ENCODE measurements around the gene SMCO1.
A peak's percentile ranks its signal among the peaks of the same experiment; 100 is the strongest.
"Not testable (repeated sequence)": the region's sequence is repeated elsewhere in the genome, so short reads cannot be mapped to it uniquely, and the experiment has no call there.

Gene SMCO1

GRCh38 chr3:196519718-196520082 lies 4.6 kb upstream of the SMCO1 start:
- DNase-seq, result no peak

GRCh38 chr3:196518966-196519717 lies 4.0 kb upstream of the SMCO1 start:
- DNase-seq, result peak; percentile 70

- DNase-seq, result no peak
These were observed 2.8 kb upstream of the SMCO1 start for GRCh38 chr3:196517919-196518318.

- no peak for DNase-seq
These were observed 2.1 kb upstream of the SMCO1 start for GRCh38 chr3:196517162-196517800.

GRCh38 chr3:196514350-196514716 lies 813 bp downstream of the SMCO1 start:
- DNase-seq, result no peak

- peak; percentile 63 for DNase-seq
These were observed 1.3 kb downstream of the SMCO1 start for GRCh38 chr3:196513697-196514349.

- not testable (repeated sequence) for DNase-seq
These were observed 3.3 kb downstream of the SMCO1 start for GRCh38 chr3:196511646-196512425.

GRCh38 chr3:196511108-196511507 lies 4.0 kb downstream of the SMCO1 start:
- not testable (repeated sequence) for DNase-seq

GRCh38 chr3:196506687-196507086 lies 8.5 kb downstream of the SMCO1 start:
- no peak for DNase-seq

GRCh38 chr3:196504556-196504955 lies 10.6 kb downstream of the SMCO1 start:
- DNase-seq, result no peak

- DNase-seq, result not testable (repeated sequence)
These were observed 11.1 kb downstream of the SMCO1 start for GRCh38 chr3:196504077-196504398.

- peak; percentile 94 for DNase-seq
These were observed 11.7 kb downstream of the SMCO1 start, which contains the start of gene RNF168 for GRCh38 chr3:196503196-196504076. RNF168 (minus strand) TSS chr3:196503768; CDS start chr3:196503173, 595 bp downstream.

GRCh38 chr3:196502775-196503195 lies 12.4 kb downstream of the SMCO1 start:
- DNase-seq, result peak; percentile 94

GRCh38 chr3:196501316-196502044 lies 13.7 kb downstream of the SMCO1 start:
- peak; percentile 24 for DNase-seq

GRCh38 chr3:196499807-196500524 lies 15.2 kb downstream of the SMCO1 start:
- no peak for DNase-seq

GRCh38 chr3:196499061-196499460 lies 16.1 kb downstream of the SMCO1 start:
- no peak for DNase-seq

GRCh38 chr3:196498297-196498696 lies 16.8 kb downstream of the SMCO1 start:
- DNase-seq, result no peak

GRCh38 chr3:196496183-196496582 lies 19.0 kb downstream of the SMCO1 start:
- DNase-seq, result no peak

GRCh38 chr3:196493292-196493691 lies 21.9 kb downstream of the SMCO1 start:
- no peak for DNase-seq

- DNase-seq, result no peak
These were observed 23.1 kb downstream of the SMCO1 start for GRCh38 chr3:196492080-196492479.

- no peak for DNase-seq
These were observed 25.4 kb downstream of the SMCO1 start for GRCh38 chr3:196489747-196490146.

Measured in HCEC 1CT (cell line).